Endothelial cell of umbilical vein (primary cell): ENCODE measurements around the gene NLGN1. TPM values are rescaled to one million over a fixed set of nuclear protein-coding genes. Genes with fewer than 3 reads are reported as not detected.
A peak's percentile ranks its signal among the peaks of the same experiment; 100 is the strongest.

ENCODE experiments used
- BruUV-seq: library from RNA; stranded (reverse); fragments of 400-500 nt; replicated peaks from 2 replicates; lab custom pipeline; 2021; lab: Mats Ljungman, UMichigan
- CTCF ChIA-PET: fragments of 300-600, 350-600 bp; sonication (Branson Sonifier 250); formaldehyde crosslinking; loops from one replicate; lab custom pipeline; 2021; ENCODE audit warnings: antibody characterized with exemption, inconsistent platforms; lab: Charles Lee
- POLR2A ChIA-PET: fragments of 300-600, 350-600 bp; sonication (Branson Sonifier 250); formaldehyde crosslinking; loops from one replicate; lab custom pipeline; 2021; ENCODE audit warnings: antibody characterized with exemption, inconsistent platforms; lab: Charles Lee
- DNase-seq: peaks from one replicate; pipeline ENCODE4 v3.0.0-alpha.2; 2011; ENCODE audit warnings: low read depth, low spot score
- FAIRE-seq: peaks from 2 replicates; lab custom pipeline; 2011; peaks lifted over from hg19 to GRCh38; lab: Jason Lieb, UNC
- H2AFZ ChIP-seq: 2 replicates; pipeline ENCODE4 v1.6.0; 2012; ENCODE audit warnings: low read depth, low read length, control low read depth, inconsistent platforms
- H3K27ac ChIP-seq: 2 replicates; pipeline ENCODE4 v1.5.1; 2011; ENCODE audit warnings: low read depth, mild to moderate bottlenecking, control low read depth, low read length, moderate library complexity; ENCODE audit not compliant: insufficient read depth
- H3K27me3 ChIP-seq, 2 experiments: 2 replicates each; pipeline versions ENCODE4 v1.6.0 to v1.6.1; 2011; ENCODE audit warnings: low read length in 2 of 2, mixed read lengths in 1 of 2; ENCODE audit not compliant: control insufficient read depth in 2 of 2, insufficient read depth in 2 of 2
- H3K36me3 ChIP-seq, 2 experiments: 2 replicates in 1 of 2; 3 replicates in 1 of 2; pipeline ENCODE4 v1.5.1; 2011; ENCODE audit warnings: low read length in 2 of 2, mild to moderate bottlenecking in 1 of 2, moderate library complexity in 1 of 2; ENCODE audit not compliant: control insufficient read depth in 2 of 2, insufficient read depth in 2 of 2; ENCODE audit errors: extremely low read depth in 1 of 2
- H3K4me1 ChIP-seq: 3 replicates; pipeline ENCODE4 v1.5.1; 2011; ENCODE audit warnings: mild to moderate bottlenecking, low read length; ENCODE audit not compliant: control insufficient read depth, insufficient read depth; ENCODE audit errors: extremely low read depth
- H3K4me2 ChIP-seq: 2 replicates; pipeline ENCODE4 v1.6.1; 2011; ENCODE audit warnings: low read length, control low read depth, mixed read lengths; ENCODE audit not compliant: insufficient read depth
- H3K4me3 ChIP-seq, 3 experiments: fragments of 200-600 bp in 1 of 3; sonication (generic), shearing (Covaris generic) in 1 of 3; replicated peaks in 1 of 3; 2 replicates each; pipeline ENCODE4 v1.5.1; 2011 to 2016; ENCODE audit warnings: control low read depth in 3 of 3, low read length in 3 of 3, mild to moderate bottlenecking in 2 of 3, inconsistent platforms in 1 of 3, low read depth in 1 of 3, moderate library complexity in 1 of 3; ENCODE audit not compliant: insufficient read depth in 1 of 3
- H3K79me2 ChIP-seq: 2 replicates; pipeline ENCODE4 v1.6.0; 2012; ENCODE audit warnings: low read length, inconsistent platforms; ENCODE audit not compliant: control insufficient read depth, insufficient read depth
- H3K9ac ChIP-seq: replicated peaks from 2 replicates; pipeline ENCODE3; 2011; ENCODE audit warnings: low read length, control low read depth; ENCODE audit not compliant: insufficient read depth; ENCODE audit errors: extremely low read depth
- H3K9me1 ChIP-seq: replicated peaks from 3 replicates; pipeline ENCODE4 v1.6.0; 2011; ENCODE audit warnings: mild to moderate bottlenecking, low read length; ENCODE audit not compliant: control insufficient read depth, insufficient read depth; ENCODE audit errors: extremely low read depth
- H3K9me3 ChIP-seq: replicated peaks from 2 replicates; pipeline ENCODE4 v1.5.1; 2012; ENCODE audit warnings: low read length, inconsistent platforms; ENCODE audit not compliant: control insufficient read depth, insufficient read depth
- H4K20me1 ChIP-seq: replicated peaks from 2 replicates; pipeline ENCODE3; 2011; ENCODE audit warnings: mild to moderate bottlenecking, low read length; ENCODE audit not compliant: control insufficient read depth, insufficient read depth; ENCODE audit errors: extremely low read depth
- CTCF ChIP-seq, 2 donors: IDR thresholded peaks; 1 replicate in 1 of 2; 2 replicates in 1 of 2; pipeline ENCODE4 v1.5.1; 2011; ENCODE audit warnings: low read length in 2 of 2, mild to moderate bottlenecking in 2 of 2, moderate library complexity in 2 of 2, control low read depth in 1 of 2, inconsistent platforms in 1 of 2, low read depth in 1 of 2; ENCODE audit not compliant: insufficient read depth in 1 of 2; ENCODE audit errors: extremely low read depth in 1 of 2
- EZH2 ChIP-seq: IDR thresholded peaks from 2 replicates; pipeline ENCODE4 v1.6.1; 2012; ENCODE audit warnings: borderline replicate concordance, low read depth, mild to moderate bottlenecking, moderate library complexity, low read length, inconsistent platforms; ENCODE audit not compliant: severe bottlenecking
- dilution Hi-C: fragments of 300-500 bp; cut with MboI; formaldehyde crosslinking; loops from one replicate; pipeline ENCODE4 v1.15.0; 2019; ENCODE audit warnings: low sequenced_read_pairs; ENCODE audit not compliant: extremely low pct_ligation_motif_present
- intact Hi-C: fragments of 100-400 bp; cut with micrococcal nuclease; formaldehyde crosslinking; loops from one replicate; pipeline ENCODE4 v1.10.0; 2022
- polyA plus RNA-seq, 4 experiments: library from polyadenylated mRNA; depleted of rRNA in 3 of 4; stranded (reverse) in 3 of 4; unstranded in 1 of 4; fragments of >200 nt; gene quantifications; 2 replicates each; pipeline versions ENCODE4 v1.2.1 to v1.2.3, GENCODE V29; 2011 to 2012; ENCODE audit warnings: missing spikeins in 1 of 4
- total RNA-seq: library from RNA; stranded (reverse); gene quantifications from 2 replicates; pipeline ENCODE4 v1.2.3, GENCODE V29; 2021

NLGN1 gene
- total and polyA plus RNA-seq, 2 donors (not counting 3 experiments of a cell fraction or from before 2014, with no cell fraction given) = 7.9 to 16.3 TPM

- FAIRE-seq = no peak
- CTCF ChIA-PET = interaction anchor here (0.5 to 2.2 kb wide), 10 partner anchors 10 to 1401 kb away, joined by 3 to 11 read pairs (median 3); no protein-coding TSS in a partner anchor
- H3K36me3 ChIP-seq = no peaks in the 10 kb centered on the region
Measured at GRCh38 chr3:174125267-174125824, 727.8 kb downstream of the NLGN1 start.

More at GRCh38 chr3:174125267-174125824, 727.8 kb downstream of the NLGN1 start:
- dilution Hi-C loops = no loop called here
- intact Hi-C loops = loop anchor here (5.0 to 10.0 kb wide), 3 partner anchors 272 to 1817 kb away; no protein-coding TSS in a partner anchor
- TF ChIP-seq EZH2 (no peak), CTCF (IDR thresholded peaks at IDR 0.05; ENCODE audit: extremely low read depth in 1 of 2, insufficient read depth in 1 of 2, low read depth in 1 of 2, low read length in 2 of 2) (peak; percentile 36 to 54)
- Histone ChIP-seq H3K4me3 (no peak overlapping the region), H3K27me3 (no peaks in the 10 kb centered on the region), H3K4me1 (peaks cover 5% of the 10 kb centered on the region), H4K20me1 (no peaks in the 10 kb centered on the region), H3K27ac (no peak overlapping the region), H3K79me2 (no peaks in the 10 kb centered on the region), H3K9ac (no peak overlapping the region), H2AFZ (no peak overlapping the region), H3K4me2 (no peak overlapping the region), H3K9me1 (no peaks in the 10 kb centered on the region), H3K9me3 (no peaks in the 10 kb centered on the region)
- DNase-seq = peak; percentile 60
- POLR2A ChIA-PET = interaction anchor here (0.6 kb wide), 1 partner anchor 18 kb away, joined by 3 read pairs; no protein-coding TSS in a partner anchor
- no TSS peak for BruUV-seq
